Vagina (tissue), 2 donors: ENCODE measurements around the gene NAPA.

Source experiments
- CTCF ChIP-seq, 3 experiments: fragments of 450-650 bp in 2 of 3; fragments of 200-600 bp in 1 of 3; sonication (generic) in 1 of 3; IDR thresholded peaks; one replicate each; pipeline ENCODE4 v1.5.1; 2017 to 2019; ENCODE audit warnings: antibody characterized with exemption in 3 of 3, mild to moderate bottlenecking in 2 of 3, moderate library complexity in 2 of 3
- POLR2A ChIP-seq, 2 donors: fragments of 450-650 bp; IDR thresholded peaks; one replicate each; pipeline ENCODE4 v1.6.1; 2017; ENCODE audit warnings: antibody characterized with exemption in 2 of 2, mild to moderate bottlenecking in 2 of 2, moderate library complexity in 2 of 2

GRCh38 chr19:47508721-47509120 is 6.1 kb downstream of the NAPA start:
- no peak for TF ChIP-seq POLR2A (IDR thresholded peaks at IDR 0.05)
- no peak for TF ChIP-seq CTCF (IDR thresholded peaks at IDR 0.05)
